Adrenal gland (tissue), 5 donors: ENCODE measurements around the gene MYL2.

ENCODE experiments used
- POLR2A ChIP-seq, 2 donors: fragments of 450-650 bp; IDR thresholded peaks; one replicate each; pipeline ENCODE4 v1.6.1; 2017; ENCODE audit warnings: antibody characterized with exemption in 2 of 2, mild to moderate bottlenecking in 2 of 2, moderate library complexity in 1 of 2
- TF ChIP-seq, protein P1 (sequence below), 6 experiments: fragments of 450-650 bp in 4 of 6; fragments of 200-600 bp in 2 of 6; sonication (generic) in 1 of 6; IDR thresholded peaks; 1 replicate in 5 of 6; 2 replicates in 1 of 6; pipeline versions ENCODE4 v1.5.1 to v1.8.0; 2016 to 2021; ENCODE audit warnings: antibody characterized with exemption in 6 of 6, mild to moderate bottlenecking in 2 of 6, moderate library complexity in 1 of 6
- donor health status: DM: no; HTN: no; CAD: no.

- TF ChIP-seq, protein P1, sequence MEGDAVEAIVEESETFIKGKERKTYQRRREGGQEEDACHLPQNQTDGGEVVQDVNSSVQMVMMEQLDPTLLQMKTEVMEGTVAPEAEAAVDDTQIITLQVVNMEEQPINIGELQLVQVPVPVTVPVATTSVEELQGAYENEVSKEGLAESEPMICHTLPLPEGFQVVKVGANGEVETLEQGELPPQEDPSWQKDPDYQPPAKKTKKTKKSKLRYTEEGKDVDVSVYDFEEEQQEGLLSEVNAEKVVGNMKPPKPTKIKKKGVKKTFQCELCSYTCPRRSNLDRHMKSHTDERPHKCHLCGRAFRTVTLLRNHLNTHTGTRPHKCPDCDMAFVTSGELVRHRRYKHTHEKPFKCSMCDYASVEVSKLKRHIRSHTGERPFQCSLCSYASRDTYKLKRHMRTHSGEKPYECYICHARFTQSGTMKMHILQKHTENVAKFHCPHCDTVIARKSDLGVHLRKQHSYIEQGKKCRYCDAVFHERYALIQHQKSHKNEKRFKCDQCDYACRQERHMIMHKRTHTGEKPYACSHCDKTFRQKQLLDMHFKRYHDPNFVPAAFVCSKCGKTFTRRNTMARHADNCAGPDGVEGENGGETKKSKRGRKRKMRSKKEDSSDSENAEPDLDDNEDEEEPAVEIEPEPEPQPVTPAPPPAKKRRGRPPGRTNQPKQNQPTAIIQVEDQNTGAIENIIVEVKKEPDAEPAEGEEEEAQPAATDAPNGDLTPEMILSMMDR (IDR thresholded peaks at IDR 0.05) = no peak
- no peak for TF ChIP-seq POLR2A (IDR thresholded peaks at IDR 0.05)
These were observed 14.3 kb downstream of the MYL2 start for GRCh38 chr12:110906083-110906482.
